ENCODE data around the gene SLC33A1. TPM values are rescaled to one million over a fixed set of nuclear protein-coding genes. Genes with fewer than 3 reads are reported as not detected.

The SLC33A1 gene
- total and polyA plus RNA-seq, 10 of the 15 experiments (the other 5 are each of a cell fraction or from before 2014, with no cell fraction given) = 6.4 to 25.2 (median 19.8) TPM

DNA sequence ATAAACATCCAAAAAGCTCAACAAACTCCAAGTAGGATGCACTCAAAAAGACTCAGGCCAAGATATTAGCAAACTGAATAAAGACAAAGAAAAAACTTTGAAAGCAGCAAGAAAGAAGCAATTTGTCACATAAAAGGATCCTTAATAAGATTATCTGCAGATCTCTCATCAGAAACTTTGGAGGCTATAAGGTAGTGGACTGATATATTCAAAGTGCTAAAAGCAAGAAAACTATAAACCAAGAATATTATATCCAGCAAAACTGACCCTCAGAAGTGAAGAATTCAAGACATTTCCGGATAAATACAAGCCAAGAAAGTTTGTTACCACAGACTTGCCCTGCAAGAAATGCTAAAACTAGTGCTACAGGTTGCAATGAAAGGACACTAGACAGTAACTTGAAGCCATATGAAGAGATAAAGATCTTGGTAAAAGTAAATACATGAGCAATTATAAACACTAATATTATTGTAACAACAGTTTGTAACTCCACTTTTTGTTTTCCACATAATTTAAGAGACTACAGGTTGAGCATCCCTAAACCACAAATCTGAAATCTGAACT lies 71.8 kb downstream of the SLC33A1 start:
- ChIA-PET CTCF (no interaction called here), SMC1A (ENCODE audit: uncharacterized antibody, unreplicated experiment) (no interaction called here)
- intact Hi-C loops (cut with micrococcal nuclease; ENCODE audit: unreplicated experiment) = no loop called here

More for the DNA sequence above, 71.8 kb downstream of the SLC33A1 start:
- in situ Hi-C loops (cut with MboI) = no loop called here
- WGBS (ENCODE audit: insufficient coverage, insufficient replicate concordance, low lambda C conversion rate, missing lambda C conversion rate) = 96% methylated on average over 1 of the region's 1 CpG
- H3K79me2 ChIP-seq (ENCODE audit: control insufficient read depth, insufficient read depth, low read length) = no peaks in the 10 kb centered on the region
- 0 out of 3 replicates have a peak, but pooled peaks cover 3% of the 10 kb centered on the region for H3K9me3 ChIP-seq (replicated peaks; ENCODE audit: control insufficient read depth, insufficient read depth, low read length)
- TF ChIP-seq RCOR1 (conservative IDR thresholded peaks at IDR 0.05; ENCODE audit: low read depth, low read length) (no peak), GATAD2B (conservative IDR thresholded peaks at IDR 0.05; ENCODE audit: low read depth) (no peak), SRF (IDR thresholded peaks at IDR 0.05; ENCODE audit: low read depth in 2 of 2, low read length in 2 of 2) (no peak)
- TF ChIP-seq, protein P1, sequence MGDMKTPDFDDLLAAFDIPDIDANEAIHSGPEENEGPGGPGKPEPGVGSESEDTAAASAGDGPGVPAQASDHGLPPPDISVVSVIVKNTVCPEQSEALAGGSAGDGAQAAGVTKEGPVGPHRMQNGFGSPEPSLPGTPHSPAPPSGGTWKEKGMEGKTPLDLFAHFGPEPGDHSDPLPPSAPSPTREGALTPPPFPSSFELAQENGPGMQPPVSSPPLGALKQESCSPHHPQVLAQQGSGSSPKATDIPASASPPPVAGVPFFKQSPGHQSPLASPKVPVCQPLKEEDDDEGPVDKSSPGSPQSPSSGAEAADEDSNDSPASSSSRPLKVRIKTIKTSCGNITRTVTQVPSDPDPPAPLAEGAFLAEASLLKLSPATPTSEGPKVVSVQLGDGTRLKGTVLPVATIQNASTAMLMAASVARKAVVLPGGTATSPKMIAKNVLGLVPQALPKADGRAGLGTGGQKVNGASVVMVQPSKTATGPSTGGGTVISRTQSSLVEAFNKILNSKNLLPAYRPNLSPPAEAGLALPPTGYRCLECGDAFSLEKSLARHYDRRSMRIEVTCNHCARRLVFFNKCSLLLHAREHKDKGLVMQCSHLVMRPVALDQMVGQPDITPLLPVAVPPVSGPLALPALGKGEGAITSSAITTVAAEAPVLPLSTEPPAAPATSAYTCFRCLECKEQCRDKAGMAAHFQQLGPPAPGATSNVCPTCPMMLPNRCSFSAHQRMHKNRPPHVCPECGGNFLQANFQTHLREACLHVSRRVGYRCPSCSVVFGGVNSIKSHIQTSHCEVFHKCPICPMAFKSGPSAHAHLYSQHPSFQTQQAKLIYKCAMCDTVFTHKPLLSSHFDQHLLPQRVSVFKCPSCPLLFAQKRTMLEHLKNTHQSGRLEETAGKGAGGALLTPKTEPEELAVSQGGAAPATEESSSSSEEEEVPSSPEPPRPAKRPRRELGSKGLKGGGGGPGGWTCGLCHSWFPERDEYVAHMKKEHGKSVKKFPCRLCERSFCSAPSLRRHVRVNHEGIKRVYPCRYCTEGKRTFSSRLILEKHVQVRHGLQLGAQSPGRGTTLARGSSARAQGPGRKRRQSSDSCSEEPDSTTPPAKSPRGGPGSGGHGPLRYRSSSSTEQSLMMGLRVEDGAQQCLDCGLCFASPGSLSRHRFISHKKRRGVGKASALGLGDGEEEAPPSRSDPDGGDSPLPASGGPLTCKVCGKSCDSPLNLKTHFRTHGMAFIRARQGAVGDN (IDR thresholded peaks at IDR 0.05) = no peak
- TF ChIP-seq, protein P2, sequence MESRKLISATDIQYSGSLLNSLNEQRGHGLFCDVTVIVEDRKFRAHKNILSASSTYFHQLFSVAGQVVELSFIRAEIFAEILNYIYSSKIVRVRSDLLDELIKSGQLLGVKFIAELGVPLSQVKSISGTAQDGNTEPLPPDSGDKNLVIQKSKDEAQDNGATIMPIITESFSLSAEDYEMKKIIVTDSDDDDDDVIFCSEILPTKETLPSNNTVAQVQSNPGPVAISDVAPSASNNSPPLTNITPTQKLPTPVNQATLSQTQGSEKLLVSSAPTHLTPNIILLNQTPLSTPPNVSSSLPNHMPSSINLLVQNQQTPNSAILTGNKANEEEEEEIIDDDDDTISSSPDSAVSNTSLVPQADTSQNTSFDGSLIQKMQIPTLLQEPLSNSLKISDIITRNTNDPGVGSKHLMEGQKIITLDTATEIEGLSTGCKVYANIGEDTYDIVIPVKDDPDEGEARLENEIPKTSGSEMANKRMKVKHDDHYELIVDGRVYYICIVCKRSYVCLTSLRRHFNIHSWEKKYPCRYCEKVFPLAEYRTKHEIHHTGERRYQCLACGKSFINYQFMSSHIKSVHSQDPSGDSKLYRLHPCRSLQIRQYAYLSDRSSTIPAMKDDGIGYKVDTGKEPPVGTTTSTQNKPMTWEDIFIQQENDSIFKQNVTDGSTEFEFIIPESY (IDR thresholded peaks at IDR 0.05) = no peak
- ATAC-seq (no peak), FAIRE-seq (no peak), DNase-seq (ENCODE audit: low read depth, low spot score) (no peak)
- no peaks in the 10 kb centered on the region for H4K20me1 ChIP-seq (ENCODE audit: control insufficient read depth, insufficient read depth)
- H3K27ac ChIP-seq (ENCODE audit: control insufficient read depth, insufficient read depth) = no peak overlapping the region
- POLR2A ChIA-PET = no interaction called here
- RAD21 ChIA-PET (ENCODE audit: unreplicated experiment) = no interaction called here
- no peak overlapping the region for H3K4me2 ChIP-seq (ENCODE audit: control insufficient read depth, insufficient read depth)
- no peak overlapping the region for H2AFZ ChIP-seq (ENCODE audit: control insufficient read depth, low read depth, low read length)
- no peaks in the 10 kb centered on the region for H3K4me1 ChIP-seq (ENCODE audit: control insufficient read depth, insufficient read depth, low read length)
- no peak overlapping the region for H3K9ac ChIP-seq (ENCODE audit: control insufficient read depth, insufficient read depth, low read length)
- no TSS peak for BruUV-seq (replicated peaks)
- H3K36me3 ChIP-seq (ENCODE audit: control insufficient read depth in 2 of 2, insufficient read depth in 2 of 2, low read length in 1 of 2) = no peaks in the 10 kb centered on the region
- H3K27me3 ChIP-seq (replicated peaks in 1 of 2; ENCODE audit: control insufficient read depth in 2 of 2, insufficient read depth in 2 of 2, low read length in 1 of 2) = no peaks in the 10 kb centered on the region
- no peak overlapping the region for H3K4me3 ChIP-seq

Measured in GM12878 (cell line).